Endothelial cell of umbilical vein (primary cell): ENCODE data around the gene UBA52. TPM values are rescaled to one million over a fixed set of nuclear protein-coding genes. Genes with fewer than 3 reads are reported as not detected.

Source experiments
- BruUV-seq: library from RNA; stranded (reverse); fragments of 400-500 nt; replicated peaks from 2 replicates; lab custom pipeline; 2021; lab: Mats Ljungman, UMichigan
- CTCF ChIA-PET: fragments of 300-600, 350-600 bp; sonication (Branson Sonifier 250); formaldehyde crosslinking; loops from one replicate; lab custom pipeline; 2021; ENCODE audit warnings: antibody characterized with exemption, inconsistent platforms; lab: Charles Lee
- POLR2A ChIA-PET: fragments of 300-600, 350-600 bp; sonication (Branson Sonifier 250); formaldehyde crosslinking; loops from one replicate; lab custom pipeline; 2021; ENCODE audit warnings: antibody characterized with exemption, inconsistent platforms; lab: Charles Lee
- DNase-seq: peaks from one replicate; pipeline ENCODE4 v3.0.0-alpha.2; 2011; ENCODE audit warnings: low read depth, low spot score
- FAIRE-seq: peaks from 2 replicates; lab custom pipeline; 2011; peaks lifted over from hg19 to GRCh38; lab: Jason Lieb, UNC
- H2AFZ ChIP-seq: 2 replicates; pipeline ENCODE4 v1.6.0; 2012; ENCODE audit warnings: low read depth, low read length, control low read depth, inconsistent platforms
- H3K27ac ChIP-seq: 2 replicates; pipeline ENCODE4 v1.5.1; 2011; ENCODE audit warnings: low read depth, mild to moderate bottlenecking, control low read depth, low read length, moderate library complexity; ENCODE audit not compliant: insufficient read depth
- H3K27me3 ChIP-seq, 2 experiments: 2 replicates each; pipeline versions ENCODE4 v1.6.0 to v1.6.1; 2011; ENCODE audit warnings: low read length in 2 of 2, mixed read lengths in 1 of 2; ENCODE audit not compliant: control insufficient read depth in 2 of 2, insufficient read depth in 2 of 2
- H3K36me3 ChIP-seq, 2 experiments: 2 replicates in 1 of 2; 3 replicates in 1 of 2; pipeline ENCODE4 v1.5.1; 2011; ENCODE audit warnings: low read length in 2 of 2, mild to moderate bottlenecking in 1 of 2, moderate library complexity in 1 of 2; ENCODE audit not compliant: control insufficient read depth in 2 of 2, insufficient read depth in 2 of 2; ENCODE audit errors: extremely low read depth in 1 of 2
- H3K4me1 ChIP-seq: 3 replicates; pipeline ENCODE4 v1.5.1; 2011; ENCODE audit warnings: mild to moderate bottlenecking, low read length; ENCODE audit not compliant: control insufficient read depth, insufficient read depth; ENCODE audit errors: extremely low read depth
- H3K4me2 ChIP-seq: 2 replicates; pipeline ENCODE4 v1.6.1; 2011; ENCODE audit warnings: low read length, control low read depth, mixed read lengths; ENCODE audit not compliant: insufficient read depth
- H3K4me3 ChIP-seq, 3 experiments: fragments of 200-600 bp in 1 of 3; sonication (generic), shearing (Covaris generic) in 1 of 3; replicated peaks in 1 of 3; 2 replicates each; pipeline ENCODE4 v1.5.1; 2011 to 2016; ENCODE audit warnings: control low read depth in 3 of 3, low read length in 3 of 3, mild to moderate bottlenecking in 2 of 3, inconsistent platforms in 1 of 3, low read depth in 1 of 3, moderate library complexity in 1 of 3; ENCODE audit not compliant: insufficient read depth in 1 of 3
- H3K79me2 ChIP-seq: 2 replicates; pipeline ENCODE4 v1.6.0; 2012; ENCODE audit warnings: low read length, inconsistent platforms; ENCODE audit not compliant: control insufficient read depth, insufficient read depth
- H3K9ac ChIP-seq: replicated peaks from 2 replicates; pipeline ENCODE3; 2011; ENCODE audit warnings: low read length, control low read depth; ENCODE audit not compliant: insufficient read depth; ENCODE audit errors: extremely low read depth
- H3K9me1 ChIP-seq: replicated peaks from 3 replicates; pipeline ENCODE4 v1.6.0; 2011; ENCODE audit warnings: mild to moderate bottlenecking, low read length; ENCODE audit not compliant: control insufficient read depth, insufficient read depth; ENCODE audit errors: extremely low read depth
- H3K9me3 ChIP-seq: replicated peaks from 2 replicates; pipeline ENCODE4 v1.5.1; 2012; ENCODE audit warnings: low read length, inconsistent platforms; ENCODE audit not compliant: control insufficient read depth, insufficient read depth
- H4K20me1 ChIP-seq: replicated peaks from 2 replicates; pipeline ENCODE3; 2011; ENCODE audit warnings: mild to moderate bottlenecking, low read length; ENCODE audit not compliant: control insufficient read depth, insufficient read depth; ENCODE audit errors: extremely low read depth
- CTCF ChIP-seq, 2 donors: IDR thresholded peaks; 1 replicate in 1 of 2; 2 replicates in 1 of 2; pipeline ENCODE4 v1.5.1; 2011; ENCODE audit warnings: low read length in 2 of 2, mild to moderate bottlenecking in 2 of 2, moderate library complexity in 2 of 2, control low read depth in 1 of 2, inconsistent platforms in 1 of 2, low read depth in 1 of 2; ENCODE audit not compliant: insufficient read depth in 1 of 2; ENCODE audit errors: extremely low read depth in 1 of 2
- EZH2 ChIP-seq: IDR thresholded peaks from 2 replicates; pipeline ENCODE4 v1.6.1; 2012; ENCODE audit warnings: borderline replicate concordance, low read depth, mild to moderate bottlenecking, moderate library complexity, low read length, inconsistent platforms; ENCODE audit not compliant: severe bottlenecking
- GATA2 ChIP-seq: IDR thresholded peaks from 2 replicates; pipeline ENCODE4 v1.7.0; 2011; ENCODE audit warnings: low read depth, mild to moderate bottlenecking, moderate library complexity, mixed read lengths, low read length; ENCODE audit not compliant: insufficient read length, insufficient read depth
- JUN ChIP-seq: IDR thresholded peaks from 2 replicates; pipeline ENCODE4 v1.6.1; 2011; ENCODE audit warnings: borderline replicate concordance, low read depth; ENCODE audit not compliant: insufficient read length, insufficient read depth
- MAX ChIP-seq: IDR thresholded peaks from 2 replicates; pipeline ENCODE4 v1.6.1; 2011; ENCODE audit not compliant: insufficient read depth, insufficient read length
- POLR2AphosphoS5 ChIP-seq: IDR thresholded peaks from 2 replicates; pipeline ENCODE4 v1.6.1; 2012; ENCODE audit warnings: low read depth, mild to moderate bottlenecking, control low read depth, low read length, moderate library complexity; ENCODE audit not compliant: insufficient read depth
- dilution Hi-C: fragments of 300-500 bp; cut with MboI; formaldehyde crosslinking; loops from one replicate; pipeline ENCODE4 v1.15.0; 2019; ENCODE audit warnings: low sequenced_read_pairs; ENCODE audit not compliant: extremely low pct_ligation_motif_present
- intact Hi-C: fragments of 100-400 bp; cut with micrococcal nuclease; formaldehyde crosslinking; loops from one replicate; pipeline ENCODE4 v1.10.0; 2022
- polyA plus RNA-seq, 4 experiments: library from polyadenylated mRNA; depleted of rRNA in 3 of 4; stranded (reverse) in 3 of 4; unstranded in 1 of 4; fragments of >200 nt; gene quantifications; 2 replicates each; pipeline versions ENCODE4 v1.2.1 to v1.2.3, GENCODE V29; 2011 to 2012; ENCODE audit warnings: missing spikeins in 1 of 4
- total RNA-seq: library from RNA; stranded (reverse); gene quantifications from 2 replicates; pipeline ENCODE4 v1.2.3, GENCODE V29; 2021

UBA52 gene
- total and polyA plus RNA-seq, 2 donors (not counting 3 experiments of a cell fraction or from before 2014, with no cell fraction given) = 1,221 to 3,506 TPM

GRCh38 chr19:18596752-18597157, 25.1 kb downstream of the UBA52 start:
- Histone ChIP-seq H3K9ac (no peak overlapping the region), H3K27ac (no peak overlapping the region), H3K4me1 (peaks cover 4% of the 10 kb centered on the region), H4K20me1 (no peaks in the 10 kb centered on the region), H3K4me3 (no peak overlapping the region), H3K4me2 (no peak overlapping the region), H3K9me3 (no peaks in the 10 kb centered on the region), H3K9me1 (no peaks in the 10 kb centered on the region), H3K79me2 (no peaks in the 10 kb centered on the region), H3K27me3 (no peaks in the 10 kb centered on the region), H3K36me3 (no peaks in the 10 kb centered on the region), H2AFZ (no peak overlapping the region)
- no peak for TF ChIP-seq JUN
- TF ChIP-seq EZH2 = no peak
- no peak for TF ChIP-seq GATA2
- no peak for TF ChIP-seq POLR2AphosphoS5
- no peak for TF ChIP-seq CTCF (IDR thresholded peaks at IDR 0.05; ENCODE audit: extremely low read depth in 1 of 2, insufficient read depth in 1 of 2, low read depth in 1 of 2, low read length in 2 of 2)
- TF ChIP-seq MAX = no peak
- POLR2A ChIA-PET = no interaction called here
- intact Hi-C loops = no loop called here
- CTCF ChIA-PET = no interaction called here
- peak; percentile 34 for DNase-seq
- no TSS peak for BruUV-seq
- peak; percentile 72 for FAIRE-seq
- dilution Hi-C loops = no loop called here
